ENCODE measurements around the gene TBC1D8.

Gene TBC1D8

DNA sequence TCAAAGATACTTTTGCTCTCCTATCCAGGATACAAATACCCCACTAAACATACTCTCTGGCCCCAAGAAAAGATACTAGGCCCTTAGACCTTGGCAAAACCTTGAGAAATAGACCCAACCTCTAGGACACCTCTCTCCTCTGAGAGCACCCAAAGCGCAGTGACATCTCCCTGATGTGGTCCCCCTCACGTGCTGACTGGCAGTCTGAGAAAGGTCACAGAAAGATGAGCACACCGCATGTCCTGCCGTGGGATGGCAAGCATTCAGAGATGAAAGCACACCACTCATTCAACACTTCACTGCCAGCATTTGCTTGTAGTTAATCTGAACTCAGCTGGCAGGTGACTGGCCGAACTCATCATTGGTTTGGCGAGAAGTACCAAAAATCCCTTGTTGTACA lies 6.1 kb upstream of the TBC1D8 start:
- Histone ChIP-seq H3K27me3 (ENCODE audit: control insufficient read depth, insufficient read depth, low read length) (no peaks in the 10 kb centered on the region), H3K36me3 (ENCODE audit: control insufficient read depth, insufficient read depth, low read length) (no peaks in the 10 kb centered on the region), H3K4me1 (ENCODE audit: control insufficient read depth, insufficient read depth, low read length) (peaks cover 5% of the 10 kb centered on the region), H3K9ac (ENCODE audit: low read length) (no peak overlapping the region), H3K4me3 (ENCODE audit: low read length) (no peak overlapping the region), H3K27ac (ENCODE audit: low read depth, low read length) (no peak overlapping the region)

DNA sequence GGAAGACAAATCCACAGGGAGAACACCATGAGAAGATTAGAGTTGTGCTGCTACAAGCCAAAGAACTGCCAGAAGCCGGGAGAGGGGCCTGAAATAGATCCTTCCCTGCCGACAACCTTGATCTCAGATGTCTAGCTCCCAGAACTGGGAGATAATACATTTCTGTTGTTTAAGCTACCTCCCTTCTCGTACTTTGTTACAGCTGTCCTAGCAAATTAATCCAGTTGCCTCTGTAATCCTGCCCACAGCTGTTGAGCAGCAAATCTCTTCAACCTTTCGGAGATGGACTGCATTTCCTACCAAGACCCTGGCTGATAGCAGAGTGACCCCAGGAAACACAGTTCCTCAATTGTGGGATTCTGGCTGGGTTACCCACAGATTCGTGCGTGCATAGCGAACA lies 2.6 kb upstream of the TBC1D8 start:
- Histone ChIP-seq H3K4me1 (ENCODE audit: control insufficient read depth, insufficient read depth, low read length) (peaks cover 13% of the 10 kb centered on the region), H3K27ac (ENCODE audit: low read depth, low read length) (no peak overlapping the region), H3K36me3 (ENCODE audit: control insufficient read depth, insufficient read depth, low read length) (no peaks in the 10 kb centered on the region), H3K4me3 (ENCODE audit: low read length) (no peak overlapping the region), H3K27me3 (ENCODE audit: control insufficient read depth, insufficient read depth, low read length) (no peaks in the 10 kb centered on the region), H3K9ac (ENCODE audit: low read length) (no peak overlapping the region)

DNA sequence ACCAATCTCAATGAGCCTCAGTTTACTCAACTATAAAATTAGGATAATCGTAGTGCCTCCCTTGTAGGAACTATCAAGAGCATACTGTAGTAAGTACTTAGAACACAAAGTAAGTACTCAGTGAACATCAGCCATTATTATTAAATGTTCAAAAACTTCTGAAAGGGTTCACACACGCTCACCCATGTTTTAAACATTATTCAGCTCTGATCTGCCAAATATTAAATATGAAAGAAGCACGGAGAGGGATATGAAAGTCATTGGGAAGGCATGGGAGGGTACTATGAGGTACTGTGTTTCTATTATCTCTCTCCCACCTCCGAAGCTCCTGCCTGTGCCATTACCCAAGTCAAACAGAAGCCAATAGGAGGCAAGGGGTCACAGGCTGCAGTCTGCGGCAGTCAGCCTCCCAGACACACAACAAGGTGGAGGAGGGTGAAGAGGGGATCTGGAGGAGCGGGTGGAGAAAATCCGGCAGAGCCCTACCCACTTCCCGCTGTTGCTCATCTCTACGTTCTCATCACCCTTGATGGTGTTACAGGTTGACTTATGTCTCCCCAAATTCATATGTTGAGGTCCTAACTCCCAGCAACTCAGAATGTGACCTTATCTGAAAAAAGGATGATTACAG lies 2.0 kb upstream of the TBC1D8 start:
- Histone ChIP-seq H3K36me3 (ENCODE audit: control insufficient read depth, insufficient read depth, low read length) (no peaks in the 10 kb centered on the region), H3K27me3 (ENCODE audit: control insufficient read depth, insufficient read depth, low read length) (no peaks in the 10 kb centered on the region), H3K4me3 (ENCODE audit: low read length) (no peak overlapping the region), H3K9ac (ENCODE audit: low read length) (no peak overlapping the region), H3K27ac (ENCODE audit: low read depth, low read length) (no peak overlapping the region), H3K4me1 (ENCODE audit: control insufficient read depth, insufficient read depth, low read length) (peaks cover 13% of the 10 kb centered on the region)

DNA sequence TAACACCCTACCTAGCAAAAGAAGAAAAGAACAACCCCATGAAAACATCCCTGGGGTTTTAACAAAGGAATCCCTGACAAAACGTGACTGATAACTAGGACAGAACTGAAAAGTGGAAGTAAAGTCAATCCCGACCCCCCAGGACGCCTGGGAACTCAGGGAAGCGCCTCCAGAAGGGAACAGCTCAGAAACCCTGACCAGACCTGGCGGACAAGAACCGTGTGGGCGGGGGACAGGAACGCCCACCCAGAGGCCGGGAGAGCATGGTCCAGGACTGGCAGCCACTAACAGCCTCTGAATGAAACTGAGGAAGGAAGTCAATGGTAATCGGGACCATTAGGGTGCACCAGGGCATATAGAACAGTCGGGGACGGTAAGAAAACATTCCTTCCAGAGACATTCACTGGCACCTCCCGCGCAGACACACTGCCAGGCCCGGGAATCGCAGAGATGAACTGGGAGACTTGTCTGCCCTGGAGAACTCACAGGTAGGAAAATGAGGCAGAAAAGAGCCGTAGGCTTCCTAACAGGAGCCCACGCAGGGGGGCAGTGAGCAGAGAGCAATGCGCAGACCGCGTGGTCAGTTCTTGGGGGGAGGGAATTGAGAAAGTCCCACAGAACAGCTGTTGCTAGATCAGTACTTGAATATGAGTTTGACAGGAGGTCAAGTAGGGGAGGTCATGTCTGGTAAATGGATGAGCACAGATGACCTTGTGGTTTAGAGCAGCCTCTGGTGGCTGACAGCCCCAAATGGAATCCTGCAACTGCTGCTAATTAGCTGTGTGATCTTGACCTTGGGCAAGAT lies 1.3 kb upstream of the TBC1D8 start:
- Histone ChIP-seq H3K36me3 (ENCODE audit: control insufficient read depth, insufficient read depth, low read length) (no peaks in the 10 kb centered on the region), H3K9ac (ENCODE audit: low read length) (no peak overlapping the region), H3K4me1 (ENCODE audit: control insufficient read depth, insufficient read depth, low read length) (peaks cover 13% of the 10 kb centered on the region), H3K27ac (ENCODE audit: low read depth, low read length) (peak overlapping the region; percentile 35), H3K27me3 (ENCODE audit: control insufficient read depth, insufficient read depth, low read length) (no peaks in the 10 kb centered on the region), H3K4me3 (ENCODE audit: low read length) (peak overlapping the region; percentile 71)

DNA sequence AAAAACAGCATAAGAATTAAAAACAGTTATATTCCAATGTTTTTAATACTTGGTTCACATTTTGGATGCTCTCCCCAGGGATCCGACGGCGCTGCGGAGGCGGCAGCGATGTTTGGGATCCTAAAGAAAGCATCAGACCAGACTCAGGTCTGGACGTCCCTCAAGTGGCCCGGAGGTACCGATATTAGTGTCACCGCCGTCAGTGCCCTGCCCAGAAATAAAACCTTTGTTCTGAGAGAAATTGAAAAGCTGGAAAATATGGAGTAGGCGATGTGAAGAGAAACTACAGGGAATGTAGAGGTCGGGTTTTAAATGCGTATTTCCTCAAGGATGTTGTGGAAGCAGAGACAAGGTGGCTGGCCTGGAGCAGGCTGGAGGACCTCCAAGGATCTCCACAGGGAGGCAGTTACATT lies 683 bp upstream of the TBC1D8 start:
- no peak overlapping the region for H3K9ac ChIP-seq (ENCODE audit: low read length)
- peak overlapping the region; percentile 71 for H3K4me3 ChIP-seq (ENCODE audit: low read length)
- no peaks in the 10 kb centered on the region for H3K36me3 ChIP-seq (ENCODE audit: control insufficient read depth, insufficient read depth, low read length)
- H3K27me3 ChIP-seq (ENCODE audit: control insufficient read depth, insufficient read depth, low read length), result no peaks in the 10 kb centered on the region
- H3K27ac ChIP-seq (ENCODE audit: low read depth, low read length), result peak overlapping the region; percentile 35
- peaks cover 13% of the 10 kb centered on the region for H3K4me1 ChIP-seq (ENCODE audit: control insufficient read depth, insufficient read depth, low read length)

DNA sequence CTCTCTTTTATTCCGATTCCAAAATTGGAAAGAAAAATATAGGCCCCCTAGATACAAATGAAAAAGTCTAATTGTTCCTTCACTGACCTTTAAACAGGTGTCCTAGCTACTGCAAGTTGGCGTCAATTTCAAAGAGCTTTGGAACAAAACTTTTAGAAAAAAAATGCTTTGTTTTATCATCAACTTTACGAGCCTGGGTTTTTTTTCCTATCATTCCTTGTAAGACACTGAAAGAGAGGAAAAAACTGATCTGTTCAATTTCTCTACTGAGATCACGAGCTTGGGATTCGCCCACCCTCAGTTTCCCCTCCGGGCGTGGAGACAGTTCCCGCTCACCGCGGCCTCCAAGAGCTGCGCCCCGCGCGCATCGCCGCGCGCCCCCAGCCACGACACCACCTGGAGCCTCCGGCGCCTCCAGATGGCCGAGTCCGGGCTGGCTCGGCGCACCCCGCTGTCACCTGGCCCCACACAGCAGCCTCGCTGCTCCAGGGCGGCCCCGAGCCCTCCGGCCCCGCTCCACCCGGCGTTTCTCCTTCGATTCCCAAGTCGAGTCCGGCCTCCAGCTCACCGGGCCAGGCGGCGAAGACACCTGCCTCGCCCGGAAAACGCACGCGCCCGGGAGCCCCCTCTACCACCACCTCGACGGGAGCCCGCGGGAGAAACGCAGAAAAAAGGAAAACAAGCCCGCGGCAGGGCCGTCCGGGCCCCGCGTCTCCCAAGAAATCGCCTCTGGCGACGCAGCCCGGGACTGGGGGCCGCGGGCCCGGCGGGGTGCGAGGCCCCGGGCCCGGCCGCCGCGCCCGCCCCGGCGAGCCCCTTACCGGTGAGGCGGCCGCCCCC lies 656 bp downstream of the TBC1D8 start:
- peaks cover 13% of the 10 kb centered on the region for H3K4me1 ChIP-seq (ENCODE audit: control insufficient read depth, insufficient read depth, low read length)
- H3K36me3 ChIP-seq (ENCODE audit: control insufficient read depth, insufficient read depth, low read length), result no peaks in the 10 kb centered on the region
- H3K4me3 ChIP-seq (ENCODE audit: low read length), result peak overlapping the region; percentile 62
- H3K9ac ChIP-seq (ENCODE audit: low read length), result no peak overlapping the region
- H3K27ac ChIP-seq (ENCODE audit: low read depth, low read length), result peak overlapping the region; percentile 48
- no peaks in the 10 kb centered on the region for H3K27me3 ChIP-seq (ENCODE audit: control insufficient read depth, insufficient read depth, low read length)

DNA sequence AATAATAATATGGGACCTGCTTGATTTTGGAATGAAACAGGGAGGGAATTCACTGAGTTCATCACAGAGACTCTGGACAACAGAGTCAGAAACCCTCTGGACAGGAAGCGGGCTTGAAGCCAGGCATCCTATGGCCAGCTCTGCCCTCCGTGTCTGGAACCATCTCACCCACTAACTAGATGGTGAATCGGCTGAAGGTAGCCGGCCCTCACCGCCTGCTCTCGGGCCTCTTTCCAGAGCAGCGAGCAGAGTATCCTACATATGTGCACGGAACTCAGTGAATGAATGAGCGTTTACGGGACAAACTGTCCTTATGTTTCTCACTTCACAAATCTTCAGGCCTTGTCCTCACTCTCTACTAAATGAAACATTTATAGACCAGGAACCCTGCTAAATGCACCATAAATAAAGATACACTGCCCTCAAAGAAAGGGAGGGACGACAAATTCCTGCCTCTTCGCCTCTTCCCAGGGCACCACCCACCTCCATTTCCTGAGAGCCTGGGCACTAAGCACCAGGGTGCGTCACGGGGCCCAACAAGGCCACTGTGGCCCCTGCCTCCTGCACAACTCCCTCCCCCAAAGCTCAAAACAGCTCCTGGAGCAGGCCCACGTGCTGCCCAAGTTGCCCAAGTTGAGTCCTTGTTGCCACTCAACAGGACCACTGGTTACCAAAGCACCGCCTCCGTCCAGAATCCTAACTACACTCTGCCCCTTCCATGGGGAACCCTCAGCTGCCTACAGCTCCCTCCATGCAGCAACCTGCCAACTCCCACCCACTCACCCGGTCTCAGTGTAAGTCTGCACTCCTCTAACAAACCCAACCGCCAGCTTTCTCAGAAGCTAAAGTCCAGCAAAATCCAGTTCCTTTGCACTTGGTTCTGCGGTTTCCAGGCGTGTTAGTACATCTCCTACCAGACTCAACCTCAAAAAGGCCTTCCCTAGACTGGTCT lies 1.7 kb downstream of the TBC1D8 start:
- Histone ChIP-seq H3K27me3 (ENCODE audit: control insufficient read depth, insufficient read depth, low read length) (no peaks in the 10 kb centered on the region), H3K4me1 (ENCODE audit: control insufficient read depth, insufficient read depth, low read length) (peaks cover 13% of the 10 kb centered on the region), H3K9ac (ENCODE audit: low read length) (no peak overlapping the region), H3K4me3 (ENCODE audit: low read length) (peak overlapping the region; percentile 62), H3K27ac (ENCODE audit: low read depth, low read length) (no peak overlapping the region), H3K36me3 (ENCODE audit: control insufficient read depth, insufficient read depth, low read length) (no peaks in the 10 kb centered on the region)

DNA sequence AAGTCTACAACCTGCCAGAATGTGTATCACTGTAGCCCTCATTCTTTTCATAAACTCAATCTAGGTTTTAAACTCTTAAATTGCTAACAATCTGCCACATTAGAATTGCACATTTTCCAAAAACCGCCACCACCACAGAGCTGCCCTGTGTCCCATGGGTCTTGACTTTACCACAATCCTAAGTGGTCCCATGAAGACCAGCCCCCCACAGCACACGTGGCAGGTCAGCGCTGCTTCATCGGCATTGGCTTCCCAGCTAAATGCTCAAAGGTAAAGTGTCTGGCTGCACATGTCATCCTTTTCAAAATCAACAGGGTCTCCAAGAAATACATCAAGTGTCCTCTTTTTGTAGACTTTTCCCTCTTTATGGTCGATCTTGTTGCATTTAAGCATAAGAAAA lies 2.4 kb downstream of the TBC1D8 start:
- H3K4me1 ChIP-seq (ENCODE audit: control insufficient read depth, insufficient read depth, low read length), result peaks cover 13% of the 10 kb centered on the region
- no peaks in the 10 kb centered on the region for H3K36me3 ChIP-seq (ENCODE audit: control insufficient read depth, insufficient read depth, low read length)
- H3K9ac ChIP-seq (ENCODE audit: low read length), result no peak overlapping the region
- no peak overlapping the region for H3K4me3 ChIP-seq (ENCODE audit: low read length)
- no peak overlapping the region for H3K27ac ChIP-seq (ENCODE audit: low read depth, low read length)
- no peaks in the 10 kb centered on the region for H3K27me3 ChIP-seq (ENCODE audit: control insufficient read depth, insufficient read depth, low read length)

DNA sequence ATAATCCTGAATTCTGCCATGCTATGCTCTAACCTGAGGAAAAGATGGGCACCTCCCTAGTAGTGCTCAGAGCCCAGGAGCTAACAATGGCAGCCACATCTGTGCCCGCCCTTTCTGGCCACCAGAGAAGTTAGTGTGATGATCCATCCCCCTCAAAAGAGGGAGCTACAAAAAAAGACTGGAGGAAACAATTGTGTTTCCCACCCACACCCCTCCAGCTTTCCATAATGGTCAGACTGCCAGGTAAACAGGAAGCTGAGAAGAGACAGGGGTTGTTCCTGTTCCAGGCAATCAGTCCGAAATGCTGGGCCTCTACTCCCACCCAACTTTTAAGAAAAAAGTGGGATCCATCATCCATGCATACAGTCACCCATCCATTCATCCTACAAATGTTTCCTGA lies 3.2 kb downstream of the TBC1D8 start:
- no peaks in the 10 kb centered on the region for H3K27me3 ChIP-seq (ENCODE audit: control insufficient read depth, insufficient read depth, low read length)

DNA sequence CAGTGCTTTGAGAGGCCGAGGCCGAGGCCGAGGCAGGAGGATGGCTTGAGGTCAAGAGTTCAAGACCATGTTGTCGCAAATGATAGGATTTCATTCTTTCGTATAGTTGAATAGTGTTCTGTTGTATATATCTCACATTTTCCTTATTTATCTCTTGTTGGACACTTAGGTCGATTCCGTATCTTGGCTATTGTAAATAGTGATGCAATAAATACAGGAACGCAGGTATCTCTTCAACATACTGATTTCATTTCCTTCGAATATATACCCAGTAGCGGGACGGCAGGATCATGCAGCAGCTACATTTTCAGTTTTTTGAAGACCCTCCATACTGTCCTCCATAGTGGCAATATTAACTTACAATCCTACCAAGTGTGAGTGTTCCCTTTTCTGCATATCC lies 4.1 kb downstream of the TBC1D8 start:
- no peak overlapping the region for H3K27ac ChIP-seq (ENCODE audit: low read depth, low read length)

More for the DNA sequence above, 3.2 kb downstream of the TBC1D8 start:
- Histone ChIP-seq H3K9ac (ENCODE audit: low read length) (no peak overlapping the region), H3K36me3 (ENCODE audit: control insufficient read depth, insufficient read depth, low read length) (no peaks in the 10 kb centered on the region), H3K4me3 (ENCODE audit: low read length) (no peak overlapping the region), H3K27ac (ENCODE audit: low read depth, low read length) (no peak overlapping the region), H3K4me1 (ENCODE audit: control insufficient read depth, insufficient read depth, low read length) (peaks cover 13% of the 10 kb centered on the region)

DNA sequence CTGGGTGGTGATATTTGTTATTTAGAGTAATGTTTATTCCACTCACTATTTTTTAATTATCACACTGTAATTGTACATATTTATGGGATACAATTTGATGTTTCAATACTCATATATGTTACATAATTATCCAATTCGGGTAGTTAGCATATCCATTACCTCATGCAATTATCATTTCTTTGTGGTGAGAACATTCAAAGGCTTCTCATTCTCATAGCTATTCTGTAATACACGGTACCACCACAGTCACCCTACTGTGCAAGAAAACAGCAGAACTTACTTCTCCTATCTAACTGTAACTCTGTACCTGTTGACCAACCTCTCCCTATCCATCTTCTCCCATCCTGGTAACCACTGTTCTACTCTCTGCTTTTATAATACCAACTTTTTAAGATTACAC lies 4.6 kb downstream of the TBC1D8 start:
- no peak overlapping the region for H3K4me3 ChIP-seq (ENCODE audit: low read length)
- no peaks in the 10 kb centered on the region for H3K36me3 ChIP-seq (ENCODE audit: control insufficient read depth, insufficient read depth, low read length)
- H3K27ac ChIP-seq (ENCODE audit: low read depth, low read length), result no peak overlapping the region
- no peaks in the 10 kb centered on the region for H3K27me3 ChIP-seq (ENCODE audit: control insufficient read depth, insufficient read depth, low read length)
- no peak overlapping the region for H3K9ac ChIP-seq (ENCODE audit: low read length)
- peaks cover 5% of the 10 kb centered on the region for H3K4me1 ChIP-seq (ENCODE audit: control insufficient read depth, insufficient read depth, low read length)

More for the DNA sequence above, 4.1 kb downstream of the TBC1D8 start:
- no peaks in the 10 kb centered on the region for H3K27me3 ChIP-seq (ENCODE audit: control insufficient read depth, insufficient read depth, low read length)
- H3K4me3 ChIP-seq (ENCODE audit: low read length), result no peak overlapping the region
- H3K9ac ChIP-seq (ENCODE audit: low read length), result no peak overlapping the region
- H3K4me1 ChIP-seq (ENCODE audit: control insufficient read depth, insufficient read depth, low read length), result peaks cover 6% of the 10 kb centered on the region
- no peaks in the 10 kb centered on the region for H3K36me3 ChIP-seq (ENCODE audit: control insufficient read depth, insufficient read depth, low read length)

Measured in rectal smooth muscle tissue (tissue), 1 donor.